ENCODE measurements around the gene NIPBL.
"Not testable (repeated sequence)": the region's sequence is repeated elsewhere in the genome, so short reads cannot be mapped to it uniquely, and the experiment has no call there.

Gene NIPBL

DNA sequence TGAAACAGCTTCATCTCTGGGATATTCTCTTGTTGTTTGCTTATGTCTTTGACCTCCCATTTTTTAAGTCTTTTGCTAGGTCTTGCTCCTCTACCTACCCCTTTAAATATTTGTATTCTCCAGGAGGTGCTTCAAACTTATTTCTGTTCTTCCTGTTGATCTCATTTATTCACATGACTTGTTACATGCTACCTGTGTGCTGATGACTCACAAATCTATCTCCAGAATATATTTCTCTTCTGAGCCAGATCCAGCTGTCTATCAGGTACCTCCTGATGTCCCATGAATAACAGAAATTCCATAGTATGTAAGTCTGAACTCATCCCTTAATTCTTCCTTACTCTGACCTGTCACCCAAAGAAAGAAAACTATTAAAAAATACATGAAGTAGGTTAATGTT, 11.0 kb downstream of the NIPBL start:
- CTCF ChIA-PET, result interaction anchor here (1.4 kb wide), 1 partner anchor 13 kb away, joined by 3 read pairs; no protein-coding TSS in a partner anchor

DNA sequence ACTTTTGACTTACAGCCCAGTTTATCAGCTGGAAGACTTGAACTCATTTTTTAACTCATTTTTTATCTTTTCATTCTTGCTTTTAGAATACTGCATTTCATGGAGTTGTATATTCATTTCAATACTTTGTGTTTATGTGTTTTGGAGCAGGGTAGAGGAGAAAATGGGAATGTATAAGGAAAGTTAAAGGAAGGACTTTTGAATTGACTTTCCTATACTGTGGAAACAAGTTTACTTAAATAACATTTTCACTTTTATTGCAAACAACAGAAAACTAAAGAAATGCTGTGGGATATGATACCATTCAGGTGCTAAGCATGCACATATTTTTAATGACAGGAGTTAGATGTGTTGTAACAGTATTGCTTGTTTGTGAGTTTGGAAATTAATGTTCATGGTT, 11.7 kb downstream of the NIPBL start:
- TF ChIP-seq, protein P1, sequence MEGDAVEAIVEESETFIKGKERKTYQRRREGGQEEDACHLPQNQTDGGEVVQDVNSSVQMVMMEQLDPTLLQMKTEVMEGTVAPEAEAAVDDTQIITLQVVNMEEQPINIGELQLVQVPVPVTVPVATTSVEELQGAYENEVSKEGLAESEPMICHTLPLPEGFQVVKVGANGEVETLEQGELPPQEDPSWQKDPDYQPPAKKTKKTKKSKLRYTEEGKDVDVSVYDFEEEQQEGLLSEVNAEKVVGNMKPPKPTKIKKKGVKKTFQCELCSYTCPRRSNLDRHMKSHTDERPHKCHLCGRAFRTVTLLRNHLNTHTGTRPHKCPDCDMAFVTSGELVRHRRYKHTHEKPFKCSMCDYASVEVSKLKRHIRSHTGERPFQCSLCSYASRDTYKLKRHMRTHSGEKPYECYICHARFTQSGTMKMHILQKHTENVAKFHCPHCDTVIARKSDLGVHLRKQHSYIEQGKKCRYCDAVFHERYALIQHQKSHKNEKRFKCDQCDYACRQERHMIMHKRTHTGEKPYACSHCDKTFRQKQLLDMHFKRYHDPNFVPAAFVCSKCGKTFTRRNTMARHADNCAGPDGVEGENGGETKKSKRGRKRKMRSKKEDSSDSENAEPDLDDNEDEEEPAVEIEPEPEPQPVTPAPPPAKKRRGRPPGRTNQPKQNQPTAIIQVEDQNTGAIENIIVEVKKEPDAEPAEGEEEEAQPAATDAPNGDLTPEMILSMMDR (IDR thresholded peaks at IDR 0.05; ENCODE audit: insufficient read depth, low read length, missing control alignments), result no peak
- no peak for DNase-seq (ENCODE audit: low read depth, low spot score)
- ChIA-PET POLR2A (no interaction called here), CTCF (no interaction called here)
- no peak overlapping the region for H3K4me3 ChIP-seq (ENCODE audit: low read depth, low read length)

More for the DNA sequence above, 11.0 kb downstream of the NIPBL start:
- POLR2A ChIA-PET, result no interaction called here
- TF ChIP-seq, protein P1 (IDR thresholded peaks at IDR 0.05; ENCODE audit: insufficient read depth, low read length, missing control alignments), result no peak
- no peak for DNase-seq (ENCODE audit: low read depth, low spot score)
- no peak overlapping the region for H3K4me3 ChIP-seq (ENCODE audit: low read depth, low read length)

DNA sequence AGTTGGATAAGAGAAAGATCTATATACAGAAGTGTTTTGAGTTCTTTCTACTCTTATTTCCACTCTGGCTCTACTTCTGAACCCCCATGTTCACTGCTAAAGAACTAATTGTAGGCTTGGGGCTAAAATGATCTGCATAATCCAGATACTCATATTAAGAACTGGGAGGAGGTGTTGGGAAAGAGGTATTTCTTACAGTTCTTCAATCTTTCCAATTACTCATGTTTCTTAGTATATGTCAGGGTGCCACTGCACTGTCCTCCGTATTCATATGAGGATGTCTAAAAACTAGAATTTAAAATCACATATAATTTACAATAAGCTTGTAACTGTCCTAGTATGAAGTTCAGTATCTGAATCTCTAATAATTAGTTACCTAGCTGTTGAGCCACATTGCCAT, 12.7 kb downstream of the NIPBL start:
- no peak for DNase-seq (ENCODE audit: low read depth, low spot score)
- ChIA-PET CTCF (no interaction called here), POLR2A (no interaction called here)
- TF ChIP-seq, protein P1 (IDR thresholded peaks at IDR 0.05; ENCODE audit: insufficient read depth, low read length, missing control alignments), result no peak
- no peak overlapping the region for H3K4me3 ChIP-seq (ENCODE audit: low read depth, low read length)

DNA sequence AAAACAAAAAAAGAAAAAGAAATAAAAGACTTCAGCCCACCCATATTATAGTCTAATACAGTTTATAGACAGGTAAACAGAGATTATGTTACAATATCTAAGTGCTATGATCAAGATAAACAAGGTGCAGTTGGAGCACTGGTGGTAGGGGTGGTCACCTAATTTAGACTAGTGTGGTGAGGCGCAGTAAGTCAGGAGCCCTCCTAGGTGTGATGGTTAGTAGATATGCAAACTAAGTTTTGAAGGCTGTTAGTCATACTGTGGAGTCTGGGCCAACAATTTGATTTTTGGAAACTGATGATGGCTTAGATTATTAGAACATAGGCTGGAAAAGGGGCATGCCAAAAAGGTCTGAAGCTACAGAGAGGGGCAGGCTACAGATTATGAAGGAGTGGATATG, 14.7 kb downstream of the NIPBL start:
- no peak overlapping the region for H3K4me3 ChIP-seq (ENCODE audit: low read depth, low read length)
- DNase-seq (ENCODE audit: low read depth, low spot score), result no peak
- POLR2A ChIA-PET, result no interaction called here
- TF ChIP-seq, protein P1 (IDR thresholded peaks at IDR 0.05; ENCODE audit: insufficient read depth, low read length, missing control alignments), result no peak
- CTCF ChIA-PET, result no interaction called here

DNA sequence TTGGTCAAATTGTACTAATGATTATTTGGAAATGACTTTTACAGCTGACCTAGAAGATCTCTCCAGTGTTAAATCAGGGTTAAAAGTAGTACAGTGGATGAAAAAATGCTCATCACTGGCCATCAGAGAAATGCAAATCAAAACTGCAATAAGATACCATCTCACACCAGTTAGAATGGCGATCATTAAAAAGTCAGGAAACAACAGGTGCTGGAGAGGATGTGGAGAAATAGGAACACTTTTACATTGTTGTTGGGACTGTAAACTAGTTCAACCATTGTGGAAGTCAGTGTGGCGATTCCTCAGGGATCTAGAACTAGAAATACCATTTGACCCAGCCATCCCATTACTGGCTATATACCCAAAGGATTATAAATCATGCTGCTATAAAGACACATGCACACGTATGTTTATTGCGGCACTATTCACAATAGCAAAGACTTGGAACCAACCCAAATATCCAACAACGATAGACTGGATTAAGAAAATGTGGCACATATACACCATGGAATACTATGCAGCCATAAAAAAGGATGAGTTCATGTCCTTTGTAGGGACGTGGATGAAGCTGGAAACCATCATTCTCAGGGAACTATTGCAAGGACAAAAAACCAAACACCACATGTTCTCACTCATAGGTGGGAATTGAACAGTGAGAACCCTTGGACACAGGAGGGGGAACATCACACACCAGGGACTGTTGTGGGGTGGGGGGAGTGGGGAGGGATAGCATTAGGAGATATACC, 15.7 kb downstream of the NIPBL start:
- DNase-seq (ENCODE audit: low read depth, low spot score); CTCF ChIA-PET; H3K4me3 ChIP-seq (ENCODE audit: low read depth, low read length); POLR2A ChIA-PET: not testable (repeated sequence)

DNA sequence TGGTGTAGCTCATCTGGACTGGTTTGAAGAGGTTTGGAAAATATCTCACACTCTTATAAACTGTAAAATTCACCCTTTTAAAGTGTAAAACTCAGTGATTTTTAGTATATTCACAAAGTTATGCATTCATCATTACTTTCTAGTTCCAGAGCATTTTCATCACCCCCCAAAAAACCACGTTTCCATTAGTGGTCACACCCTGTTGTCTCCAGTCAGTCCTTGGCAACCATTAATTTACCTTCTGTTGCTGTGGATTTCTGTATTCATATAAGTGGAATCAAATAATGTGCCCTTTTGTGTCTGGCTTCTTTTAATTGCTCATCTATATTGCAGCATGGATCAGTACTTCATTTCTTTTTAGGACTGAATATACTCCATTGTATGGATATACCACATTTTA, 18.4 kb downstream of the NIPBL start:
- DNase-seq (ENCODE audit: low read depth, low spot score), result no peak
- TF ChIP-seq, protein P1 (IDR thresholded peaks at IDR 0.05; ENCODE audit: insufficient read depth, low read length, missing control alignments), result no peak
- POLR2A ChIA-PET, result no interaction called here
- CTCF ChIA-PET, result interaction anchor here (1.3 kb wide), 1 partner anchor 10 kb away, joined by 4 read pairs; no protein-coding TSS in a partner anchor
- no peak overlapping the region for H3K4me3 ChIP-seq (ENCODE audit: low read depth, low read length)

DNA sequence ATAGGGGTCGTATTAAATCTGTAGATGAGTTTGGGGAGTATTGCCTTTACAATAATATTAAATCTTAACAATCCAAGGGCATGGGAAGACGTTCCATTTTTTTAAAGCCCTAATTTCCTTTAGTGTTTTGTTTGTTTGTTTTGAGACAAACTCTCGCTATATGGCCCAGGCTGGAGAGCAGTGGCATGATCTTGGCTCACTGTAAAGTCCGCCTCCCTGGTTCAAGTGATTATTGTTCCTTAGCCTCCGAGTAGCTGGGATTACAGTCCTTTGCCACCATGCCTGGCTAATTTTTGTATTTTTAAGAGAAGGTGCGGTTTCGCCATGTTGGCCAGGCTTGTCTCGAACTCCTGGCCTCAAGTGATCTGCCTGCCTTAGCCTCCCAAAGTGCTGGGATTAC, 19.9 kb downstream of the NIPBL start:
- no peak for DNase-seq (ENCODE audit: low read depth, low spot score)
- TF ChIP-seq, protein P1 (IDR thresholded peaks at IDR 0.05; ENCODE audit: insufficient read depth, low read length, missing control alignments), result no peak
- POLR2A ChIA-PET, result no interaction called here
- CTCF ChIA-PET, result no interaction called here
- H3K4me3 ChIP-seq (ENCODE audit: low read depth, low read length), result no peak overlapping the region
